NCI-H446 treated with DMSO at 0.1 percent for 48 hours (cell line): Measurements from ENCODE around the gene RAB3C.

Experiments
- DNase-seq: peaks from one replicate; lab custom pipeline; 2025; lab: John Stamatoyannopoulos, UW

Gene RAB3C

DNA sequence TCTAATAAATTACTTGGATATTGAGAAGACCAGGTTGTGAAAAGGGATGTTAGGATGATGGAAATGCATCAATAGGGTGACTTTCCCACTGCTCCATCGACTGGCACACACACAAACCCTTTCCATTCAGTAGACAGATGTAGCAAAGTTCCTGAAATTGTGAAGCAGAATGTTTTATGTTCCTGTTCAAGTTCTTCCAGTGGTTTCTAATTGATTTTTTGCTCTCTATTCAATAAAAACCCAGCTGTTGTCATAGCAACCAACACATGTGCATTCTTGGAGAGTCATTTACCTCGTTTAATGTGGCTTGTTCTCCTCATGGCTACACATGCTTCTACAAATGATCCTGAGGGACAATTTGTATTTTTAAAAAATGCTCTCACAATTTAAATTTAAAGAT is 244.6 kb downstream of the RAB3C start:
- no peak for DNase-seq

DNA sequence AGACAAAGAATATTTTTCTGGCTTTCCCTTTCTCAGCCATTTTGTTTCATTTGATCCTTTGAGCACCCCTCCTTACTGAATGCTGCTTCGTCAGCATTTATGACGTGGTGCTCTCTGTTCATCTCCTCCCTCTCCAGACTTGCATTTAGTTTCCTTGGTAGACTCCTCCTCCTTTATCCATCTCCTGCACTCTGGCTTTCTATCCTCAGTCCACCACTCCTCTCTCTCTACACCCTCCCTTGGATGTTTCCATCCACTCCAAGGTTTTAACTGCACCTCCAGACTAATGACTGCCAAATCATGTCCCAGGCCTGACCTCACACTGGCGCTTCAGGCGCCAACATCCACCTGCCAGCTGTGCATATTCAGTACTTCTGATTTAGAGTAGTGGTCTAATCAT is 245.4 kb downstream of the RAB3C start:
- no peak for DNase-seq

DNA sequence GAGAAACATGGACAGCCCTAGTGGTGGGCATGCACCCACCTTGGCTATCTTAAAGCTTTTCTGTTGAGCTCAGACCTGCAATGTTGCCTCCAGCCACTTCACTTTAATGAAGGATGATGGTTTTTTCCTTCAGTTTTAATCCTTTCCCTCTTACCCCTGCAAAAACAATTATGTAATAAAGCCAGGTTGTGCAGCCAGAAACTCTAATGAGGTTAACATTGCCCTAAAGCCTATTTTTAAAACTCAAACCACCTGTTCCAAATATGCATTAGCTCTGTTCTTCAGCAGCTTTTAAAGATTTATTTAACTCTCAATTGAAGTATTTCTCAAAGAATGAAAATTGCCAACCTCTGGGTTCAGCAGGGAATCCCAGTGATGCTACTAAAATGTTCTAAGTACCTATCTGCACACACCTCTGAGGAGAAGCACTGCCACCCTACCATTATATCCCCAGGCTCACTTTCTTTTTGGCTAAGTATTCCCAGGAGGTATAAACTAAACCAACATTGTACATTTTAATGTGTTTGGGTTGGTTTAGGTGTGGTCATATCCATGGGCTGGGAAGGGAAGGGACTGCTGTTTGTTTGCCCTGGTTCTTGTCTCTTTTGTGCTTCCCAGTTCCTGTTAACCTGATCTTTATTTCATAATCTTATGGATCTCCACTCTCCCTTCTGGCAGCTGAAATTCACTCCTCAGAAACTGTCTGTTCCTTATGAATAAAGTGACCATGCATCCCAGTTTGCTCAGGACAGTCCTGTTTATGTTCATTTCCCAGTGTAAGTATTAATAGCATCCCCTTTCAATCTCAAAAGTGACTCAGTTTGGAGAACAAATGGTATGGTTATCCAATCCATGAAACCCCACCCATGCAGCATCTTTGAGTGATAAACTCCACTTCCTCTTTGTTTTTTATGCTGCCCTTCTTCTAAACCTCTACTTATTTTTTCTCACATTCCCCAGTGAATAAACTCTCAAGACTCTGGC is 251.7 kb downstream of the RAB3C start:
- DNase-seq = no peak

DNA sequence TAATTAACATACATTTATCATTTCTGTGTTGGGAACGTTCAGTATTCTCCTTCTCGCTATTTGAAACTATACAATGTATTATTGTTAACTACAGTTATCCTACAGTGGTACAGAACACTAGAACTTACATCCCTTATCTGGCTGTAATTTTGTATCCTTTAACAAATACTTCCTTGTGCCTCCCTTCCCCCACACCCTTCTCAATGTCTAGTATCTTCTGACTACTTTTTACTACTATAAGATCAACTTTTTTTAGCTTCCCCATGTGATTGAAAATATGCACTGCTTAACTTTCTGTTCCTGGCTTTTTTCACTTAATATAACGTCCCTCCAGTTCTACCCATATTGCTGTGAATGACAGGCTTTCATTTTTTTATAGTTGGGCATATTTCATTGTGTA is 253.5 kb downstream of the RAB3C start:
- DNase-seq = no peak

DNA sequence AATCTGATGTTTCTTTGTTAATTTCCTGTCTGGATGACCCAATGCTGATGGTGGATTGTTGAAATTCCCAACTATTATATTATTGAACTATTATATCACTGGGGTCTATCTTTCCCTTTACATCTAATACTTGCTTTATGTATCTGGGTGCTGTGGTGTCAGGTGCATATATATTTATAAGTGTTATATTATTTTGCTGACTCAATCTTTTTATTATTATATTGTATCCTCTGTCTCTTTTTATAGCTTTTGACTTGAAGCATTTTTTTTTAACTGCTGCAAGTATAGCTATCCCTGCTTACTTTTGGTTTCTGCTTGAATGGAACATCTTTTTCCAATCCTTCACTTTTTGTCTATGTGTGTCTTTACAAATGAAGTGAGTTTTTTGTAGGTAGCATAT is 255.9 kb downstream of the RAB3C start:
- DNase-seq = no peak

DNA sequence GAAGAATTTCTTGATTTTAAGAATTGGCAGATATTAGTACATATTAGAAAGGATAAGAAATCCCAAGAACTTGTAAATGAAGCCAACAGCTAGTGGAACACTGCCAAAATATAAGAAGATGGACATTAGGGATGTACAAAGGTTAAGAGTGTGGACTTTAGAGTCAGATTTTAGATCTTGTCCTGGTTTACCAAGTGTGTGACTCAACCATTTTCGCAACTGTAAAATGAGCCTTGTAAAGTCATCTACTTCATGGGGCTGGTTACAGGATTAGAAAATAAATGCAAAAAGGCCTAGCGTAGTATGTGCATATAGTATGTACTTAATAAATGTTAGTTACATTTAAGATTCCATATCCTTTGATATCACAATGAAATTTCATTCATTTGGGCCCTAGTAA is 260.0 kb downstream of the RAB3C start:
- no peak for DNase-seq

DNA sequence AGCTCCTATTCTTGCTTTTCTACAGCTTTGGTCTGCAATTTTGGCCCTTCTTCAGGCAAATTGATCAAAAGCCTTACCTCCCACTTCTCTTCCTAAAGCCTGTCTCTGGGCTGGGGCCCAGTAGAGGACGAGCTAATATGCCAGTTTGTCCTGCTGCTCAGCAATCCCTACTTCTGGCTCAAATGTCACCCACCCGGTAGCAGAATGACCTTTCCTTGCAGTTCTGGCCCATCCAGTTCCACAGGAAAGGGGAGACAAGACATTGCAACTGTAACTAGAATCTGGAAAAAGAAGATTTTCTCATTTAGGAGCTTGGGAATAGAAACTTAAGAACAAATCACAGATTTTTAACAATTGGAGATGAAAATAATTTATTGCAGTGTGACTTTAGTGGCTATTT is 261.5 kb downstream of the RAB3C start:
- no peak for DNase-seq

DNA sequence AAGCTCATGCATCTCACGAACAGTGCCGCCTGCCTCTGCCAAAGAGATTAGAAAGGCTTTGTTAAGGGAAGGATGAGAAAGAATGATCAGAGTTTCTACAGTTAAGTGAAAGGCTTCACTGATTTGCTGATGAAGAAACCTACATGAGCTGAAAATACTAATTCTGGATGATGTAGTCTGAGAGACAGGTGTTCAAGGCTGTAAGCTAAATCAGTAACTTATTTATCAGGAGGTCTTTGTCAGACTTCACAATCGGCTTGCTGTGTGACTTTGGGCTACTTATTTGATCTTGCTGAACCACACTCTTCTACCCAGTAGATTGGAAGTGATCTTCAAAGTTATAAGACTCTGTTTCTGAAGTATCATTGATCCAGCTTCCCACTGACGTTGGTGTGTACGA is 264.2 kb downstream of the RAB3C start:
- no peak for DNase-seq

DNA sequence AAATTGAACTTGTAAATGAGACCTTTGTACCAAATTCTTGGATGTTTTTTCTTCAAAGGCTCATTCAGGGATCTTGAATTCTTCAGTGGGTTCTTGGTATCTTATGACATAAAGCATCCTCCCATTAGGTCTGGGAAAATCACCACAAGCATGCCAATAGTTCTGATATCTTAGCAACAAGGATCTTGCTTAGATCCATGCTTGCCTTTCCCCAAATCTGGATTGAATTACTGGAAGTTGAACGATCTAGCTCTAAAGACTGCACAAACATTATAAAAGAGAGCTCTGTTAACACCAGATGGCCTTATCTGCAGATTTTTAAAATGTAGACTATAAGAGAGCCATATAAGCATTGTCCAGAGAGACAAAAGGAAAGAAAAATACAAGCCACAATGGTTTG is 266.3 kb downstream of the RAB3C start:
- no peak for DNase-seq

DNA sequence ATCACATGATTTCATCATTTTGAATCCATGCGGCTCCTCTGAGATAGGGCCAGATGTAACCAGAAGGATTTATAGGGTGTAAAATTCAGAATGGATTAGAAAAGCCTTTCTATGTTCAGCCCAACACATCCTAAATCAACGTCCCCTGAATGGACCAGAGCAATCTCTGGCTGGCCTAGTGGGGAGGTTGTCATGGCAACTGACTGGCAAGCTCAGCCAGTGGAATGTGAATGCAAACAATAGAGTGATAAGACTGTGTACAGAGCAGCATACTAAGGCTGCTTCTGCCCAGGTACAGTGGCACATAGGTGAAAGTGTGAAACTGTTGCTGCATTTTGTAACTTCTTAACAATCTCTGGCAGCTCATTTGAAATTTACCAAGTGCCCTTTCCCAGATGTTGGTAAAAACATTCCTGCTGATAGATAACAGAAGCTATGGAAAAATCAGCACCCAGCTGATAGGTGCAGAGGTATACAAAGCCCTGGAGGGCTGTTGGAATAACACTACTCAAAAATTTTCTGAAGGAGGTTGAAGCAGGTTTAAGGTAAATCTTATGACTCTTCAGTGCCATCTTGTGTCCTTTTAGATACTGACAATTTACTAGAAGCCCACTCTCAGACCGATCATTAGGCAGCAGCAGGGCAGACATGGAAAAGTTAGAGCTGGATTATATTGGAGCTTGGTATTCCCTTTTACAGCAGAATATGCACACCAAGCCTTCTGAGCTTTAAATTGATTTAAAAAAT is 267.2 kb downstream of the RAB3C start:
- DNase-seq = peak; percentile 3

DNA sequence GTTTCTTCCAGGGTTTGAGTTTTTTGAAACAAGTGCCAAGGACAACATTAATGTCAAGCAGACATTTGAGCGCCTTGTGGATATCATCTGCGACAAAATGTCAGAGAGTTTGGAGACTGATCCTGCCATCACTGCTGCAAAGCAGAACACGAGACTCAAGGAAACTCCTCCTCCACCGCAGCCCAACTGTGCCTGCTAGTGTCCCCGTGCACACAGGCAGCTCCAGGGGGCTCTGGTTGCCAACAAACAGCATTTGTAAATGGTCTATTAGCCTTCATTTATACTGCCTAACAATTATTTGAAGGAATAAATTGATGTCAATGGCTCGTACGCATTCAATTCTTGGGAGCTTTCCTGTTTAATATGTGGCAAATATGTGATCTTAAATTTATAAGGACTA is 268.3 kb downstream of the RAB3C start:
- DNase-seq = no peak

DNA sequence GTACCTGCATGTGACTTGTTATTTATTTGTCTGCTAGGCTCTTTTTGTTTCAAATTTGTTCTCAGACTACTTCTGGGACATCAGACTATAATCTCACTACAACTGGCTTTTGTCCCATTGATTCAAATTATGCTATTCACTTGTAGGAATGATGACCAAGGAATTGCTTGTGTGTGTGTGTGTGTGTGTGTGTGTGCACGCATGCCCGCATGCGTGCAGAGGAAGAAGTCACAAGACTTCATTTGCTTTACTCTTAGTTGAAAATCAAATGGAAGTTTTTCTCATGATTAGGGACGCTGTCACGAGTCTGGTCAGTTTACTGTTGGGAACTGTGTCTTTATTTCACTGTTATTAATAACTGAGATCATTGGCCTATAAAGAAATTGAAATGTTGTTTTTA is 268.7 kb downstream of the RAB3C start:
- DNase-seq = no peak

DNA sequence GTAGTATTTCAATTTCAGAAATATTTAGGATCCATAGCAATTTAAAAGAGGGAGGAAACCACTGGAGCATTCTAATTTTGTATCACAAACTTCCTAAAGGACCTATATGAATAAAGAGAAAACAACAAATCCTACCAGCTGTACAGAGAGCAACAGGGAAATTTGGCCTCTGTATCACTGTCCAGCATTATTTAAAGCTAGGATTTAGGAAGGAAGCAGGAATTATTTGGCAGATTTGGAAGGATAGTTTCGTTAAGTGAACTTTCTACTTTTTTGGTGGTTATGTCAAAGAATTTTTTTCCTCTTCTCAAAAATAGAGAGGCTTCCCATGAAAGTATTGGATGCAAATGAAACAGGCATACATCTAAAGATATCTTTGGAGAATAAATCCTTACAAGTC is 269.7 kb downstream of the RAB3C start:
- DNase-seq = no peak

DNA sequence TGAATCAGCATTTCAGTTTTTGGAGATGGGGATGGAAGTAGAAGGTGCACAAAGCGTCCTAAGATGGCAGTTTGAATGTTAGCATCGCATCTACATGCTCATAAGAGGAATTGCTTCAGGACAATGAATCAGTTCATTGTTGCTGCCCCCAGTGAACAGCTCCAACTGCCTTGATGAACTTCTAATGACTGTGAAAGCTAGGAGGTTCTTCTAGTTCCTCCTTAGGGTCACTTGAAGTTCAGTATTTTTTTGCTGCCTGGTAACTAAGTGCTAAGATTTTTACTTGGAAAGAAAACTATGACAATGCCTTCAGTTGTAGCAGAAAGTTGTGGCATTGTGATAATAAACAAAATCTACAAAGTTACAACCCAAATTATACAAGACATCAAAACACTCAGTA is 271.6 kb downstream of the RAB3C start:
- DNase-seq = no peak

DNA sequence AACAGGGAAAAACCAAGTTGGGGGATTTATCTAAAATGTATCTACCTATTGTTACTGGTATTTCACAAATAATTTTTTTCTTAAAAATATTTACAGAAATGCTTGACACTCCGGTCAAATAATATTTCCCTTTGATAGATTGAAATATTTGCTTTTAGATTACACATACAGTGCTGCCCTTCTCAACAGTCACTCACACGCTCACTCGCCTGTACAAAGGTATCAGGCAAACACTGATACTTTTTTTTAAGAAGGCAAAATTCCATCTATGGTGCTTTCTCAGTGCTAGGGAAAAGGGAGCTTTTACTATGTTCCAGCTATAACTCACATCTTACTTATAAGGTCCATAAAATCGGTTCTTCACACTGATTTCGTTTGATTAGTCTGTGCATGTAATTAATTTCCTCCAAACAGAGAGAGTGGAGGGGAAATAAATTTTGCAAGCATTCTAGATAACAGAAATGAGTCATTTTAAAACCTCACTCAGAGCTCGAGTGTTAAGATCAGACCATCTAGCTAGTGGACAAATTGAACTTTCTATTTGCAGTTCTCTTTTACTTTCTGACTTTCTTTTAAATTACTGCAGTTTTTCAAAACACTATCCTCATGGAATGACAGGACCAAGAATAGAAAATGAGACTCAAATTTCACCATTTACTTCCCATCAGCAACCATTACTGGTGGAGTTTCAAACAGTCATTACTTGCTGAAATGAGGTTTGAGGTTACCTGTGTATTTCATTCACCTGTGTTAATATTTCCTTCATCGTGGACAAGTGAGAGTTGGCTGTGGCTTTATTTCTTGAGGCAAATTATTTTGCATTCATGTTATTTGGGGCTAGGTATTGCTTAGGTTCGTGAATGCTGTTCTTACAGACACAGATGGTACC is 273.2 kb downstream of the RAB3C start:
- no peak for DNase-seq

DNA sequence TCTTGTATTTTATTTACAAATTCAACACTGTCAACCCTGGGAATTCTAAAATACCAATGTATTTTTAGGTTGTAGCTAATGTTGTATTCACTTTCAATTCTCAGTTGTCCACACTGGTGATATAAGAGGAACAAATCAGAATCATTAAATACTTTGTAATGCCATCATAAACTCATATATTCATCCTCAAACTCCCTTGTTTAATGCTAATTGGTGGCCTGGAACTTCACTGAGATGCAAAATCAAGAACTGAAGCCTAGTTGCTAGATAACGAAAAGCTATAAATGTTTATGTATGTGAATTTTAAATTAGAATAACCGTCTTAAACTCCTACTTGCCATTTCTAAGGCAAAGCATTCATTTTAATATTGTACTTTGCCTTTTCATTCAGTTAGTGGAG is 274.7 kb downstream of the RAB3C start:
- DNase-seq = no peak

DNA sequence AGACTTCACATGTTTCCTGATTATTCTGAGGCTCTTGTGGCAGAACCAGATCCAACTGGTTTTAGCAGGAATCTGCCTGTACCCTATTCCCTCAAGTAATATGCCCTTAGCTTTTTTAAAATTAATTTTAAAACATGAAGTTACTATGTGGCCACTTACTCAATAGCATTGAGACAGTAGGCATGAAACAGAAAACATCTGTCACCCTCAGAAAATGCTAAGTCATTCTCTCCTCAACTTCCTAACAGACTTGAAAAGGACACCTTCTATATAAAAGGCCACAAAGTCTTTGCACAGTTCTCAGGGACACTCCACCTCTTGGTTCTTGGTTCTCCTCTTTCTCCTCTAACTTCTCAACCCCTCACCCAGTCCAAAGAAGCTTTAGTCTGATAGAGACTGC is 277.8 kb downstream of the RAB3C start:
- no peak for DNase-seq

DNA sequence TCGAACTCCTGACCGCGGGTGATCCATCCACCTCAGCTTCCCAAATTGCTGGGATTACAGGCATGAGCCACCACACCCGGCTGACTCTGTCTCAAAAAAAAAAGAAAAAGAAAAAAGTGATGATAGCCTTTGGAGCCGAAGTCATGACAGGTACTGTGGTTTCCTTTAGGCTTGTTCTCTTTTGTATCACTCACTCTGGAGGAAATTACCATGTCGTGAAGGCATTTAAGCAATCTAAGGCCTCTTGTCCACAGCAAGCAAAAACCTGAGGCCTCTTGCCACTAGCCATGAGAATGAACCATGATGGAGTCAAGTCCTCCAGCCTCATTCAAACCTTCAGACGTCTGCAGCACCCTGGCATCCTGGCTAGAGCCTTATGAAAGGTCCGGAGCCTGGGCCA is 286.1 kb downstream of the RAB3C start:
- DNase-seq = no peak

DNA sequence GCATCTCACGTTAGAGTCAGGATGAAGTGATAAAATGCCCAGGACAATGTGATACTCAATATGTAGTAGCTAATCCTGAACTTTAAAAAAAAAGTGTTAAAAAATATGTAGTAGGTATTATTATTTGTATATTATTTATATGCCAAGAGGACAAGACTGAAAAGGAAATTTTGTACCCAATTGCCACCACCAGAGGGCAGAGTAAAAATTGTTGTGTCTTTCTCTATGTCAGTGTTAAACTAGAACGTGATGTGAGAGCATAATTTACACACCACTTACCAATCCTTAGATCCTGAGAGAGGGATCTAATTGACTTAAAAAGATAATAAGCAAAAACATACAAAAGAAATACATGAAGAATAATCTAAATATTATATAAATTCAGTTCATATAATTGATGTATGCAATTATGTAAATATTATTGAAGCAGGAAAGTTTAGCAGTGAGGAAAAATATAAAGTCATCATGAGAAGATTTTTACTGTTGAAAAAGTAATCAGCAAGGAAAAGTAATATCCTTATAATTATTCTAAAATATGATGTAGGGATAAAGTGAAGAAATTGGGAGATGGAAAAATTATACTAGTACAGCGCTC is 288.9 kb downstream of the RAB3C start:
- no peak for DNase-seq

DNA sequence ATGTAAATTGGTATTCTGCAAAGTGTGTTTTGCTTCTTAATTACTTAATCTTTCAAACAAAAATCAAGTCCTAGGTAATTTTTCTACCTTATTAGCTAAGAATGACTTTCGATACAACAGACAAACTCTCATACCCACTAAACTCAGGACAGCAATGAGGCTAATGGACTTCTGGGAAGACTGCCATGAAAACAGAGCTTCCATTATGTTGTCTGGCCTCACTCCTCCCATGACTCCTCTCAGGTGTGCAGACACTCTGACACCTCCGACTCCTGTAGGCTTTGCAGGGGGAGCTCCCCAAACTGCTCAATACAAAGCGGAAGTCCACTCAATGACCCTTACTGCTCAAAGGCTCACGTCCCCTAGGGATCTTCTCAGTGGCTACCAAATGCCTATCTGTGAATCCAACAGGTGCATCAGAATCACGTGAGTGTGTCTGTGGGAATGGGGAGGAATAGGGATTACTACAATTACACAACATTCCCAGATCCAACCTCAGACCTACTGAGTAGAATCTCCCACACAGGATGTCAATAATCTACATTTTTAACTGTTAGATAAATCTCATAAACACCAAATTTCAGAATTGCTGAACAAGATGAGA is 289.9 kb downstream of the RAB3C start:
- no peak for DNase-seq

DNA sequence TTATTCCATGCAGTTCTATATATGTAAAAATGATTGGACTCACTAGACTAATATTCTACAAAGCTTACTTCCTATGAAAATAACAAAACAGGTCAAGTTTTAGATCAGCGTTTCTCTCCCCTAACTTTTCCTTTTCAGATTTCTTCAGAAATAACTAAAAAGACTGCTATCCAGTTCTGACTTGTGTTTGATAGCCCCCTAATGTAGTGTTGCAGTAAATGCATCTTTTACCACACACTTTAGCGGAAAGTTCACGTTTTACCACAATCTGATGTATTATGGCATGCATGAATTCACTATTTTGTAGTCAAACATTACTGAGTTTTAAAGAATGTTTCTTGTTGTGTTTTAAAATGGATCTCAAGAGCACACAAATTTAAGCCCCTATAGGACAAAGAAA is 292.7 kb downstream of the RAB3C start:
- no peak for DNase-seq

DNA sequence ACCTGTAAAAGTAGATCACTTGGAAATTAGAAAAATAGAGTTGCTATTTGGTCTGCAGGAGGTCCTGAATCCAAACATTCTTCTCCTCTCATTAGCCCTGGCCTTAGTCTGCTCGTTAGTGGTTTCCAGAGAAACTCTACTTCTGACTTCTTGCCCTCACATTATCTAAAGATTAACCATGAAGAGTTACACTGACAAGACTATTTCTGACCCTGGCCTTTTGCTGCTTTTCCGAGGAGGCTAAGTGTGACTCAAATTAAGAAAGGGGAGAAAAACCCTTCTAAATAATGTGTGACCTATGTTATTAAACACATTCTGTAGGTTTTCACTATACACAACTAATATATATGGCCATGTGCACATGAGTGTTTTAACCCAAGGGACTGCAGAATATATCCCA is 302.4 kb downstream of the RAB3C start:
- DNase-seq = no peak
